ENCODE measurements around the gene KAZN.

Gene KAZN

GRCh38 chr1:14661222-14661621 is 62.7 kb downstream of the KAZN start (continued):
- TF ChIP-seq ZFP30 (CRISPR knock-in tag; IDR thresholded peaks at IDR 0.05) (no peak), ISL1 (CRISPR knock-in tag; IDR thresholded peaks at IDR 0.05) (no peak), ZNF70 (CRISPR knock-in tag; IDR thresholded peaks at IDR 0.05) (no peak), PPARA (CRISPR knock-in tag; IDR thresholded peaks at IDR 0.05; ENCODE audit: borderline replicate concordance) (no peak), ZFP3 (CRISPR knock-in tag; IDR thresholded peaks at IDR 0.05) (no peak), ZNF8 (CRISPR knock-in tag; IDR thresholded peaks at IDR 0.05) (no peak), TOX (CRISPR knock-in tag; IDR thresholded peaks at IDR 0.05; ENCODE audit: borderline replicate concordance) (no peak)

GRCh38 chr1:14662116-14662515 is 63.6 kb downstream of the KAZN start:
- TF ChIP-seq ZC3H10 (CRISPR knock-in tag; IDR thresholded peaks at IDR 0.05) (no peak), GLIS3 (CRISPR knock-in tag; IDR thresholded peaks at IDR 0.05) (no peak), PATZ1 (CRISPR knock-in tag; IDR thresholded peaks at IDR 0.05; ENCODE audit: borderline replicate concordance) (no peak), TSHZ2 (CRISPR knock-in tag; IDR thresholded peaks at IDR 0.05) (no peak), CREB5 (CRISPR knock-in tag; IDR thresholded peaks at IDR 0.05; ENCODE audit: low read depth) (no peak), CSDC2 (CRISPR knock-in tag; IDR thresholded peaks at IDR 0.05) (no peak), ZFP3 (CRISPR knock-in tag; IDR thresholded peaks at IDR 0.05) (no peak), TOX (CRISPR knock-in tag; IDR thresholded peaks at IDR 0.05; ENCODE audit: borderline replicate concordance) (no peak), OSR1 (CRISPR knock-in tag; IDR thresholded peaks at IDR 0.05) (no peak), ISL1 (CRISPR knock-in tag; IDR thresholded peaks at IDR 0.05) (no peak), TCF4 (CRISPR knock-in tag; IDR thresholded peaks at IDR 0.05; ENCODE audit: borderline replicate concordance) (no peak)
- ATAC-seq: no peak

GRCh38 chr1:14663773-14664172 is 65.3 kb downstream of the KAZN start:
- no peak for ATAC-seq

More at GRCh38 chr1:14663773-14664172, 65.3 kb downstream of the KAZN start:
- TF ChIP-seq ZFP3 (CRISPR knock-in tag; IDR thresholded peaks at IDR 0.05): no peak
- TF ChIP-seq PPARA (CRISPR knock-in tag; IDR thresholded peaks at IDR 0.05; ENCODE audit: borderline replicate concordance): no peak
- no peak for TF ChIP-seq CREB5 (CRISPR knock-in tag; IDR thresholded peaks at IDR 0.05; ENCODE audit: low read depth)
- TF ChIP-seq RARB (CRISPR knock-in tag; IDR thresholded peaks at IDR 0.05): no peak
- no peak for TF ChIP-seq POU6F1 (CRISPR knock-in tag; IDR thresholded peaks at IDR 0.05; ENCODE audit: borderline replicate concordance, low read depth)
- no peak for TF ChIP-seq SNAI2 (CRISPR knock-in tag; IDR thresholded peaks at IDR 0.05)
- no peak for TF ChIP-seq ZC3H10 (CRISPR knock-in tag; IDR thresholded peaks at IDR 0.05)
